Neural cell (in vitro differentiated cells): Measurements from ENCODE around the gene CTSK.

Experiments used
- CTCF ChIP-seq: fragments of 450-650 bp; IDR thresholded peaks from 2 replicates; pipeline ENCODE4 v1.5.1; 2014; ENCODE audit warnings: antibody characterized with exemption, mild to moderate bottlenecking, moderate library complexity; ENCODE audit not compliant: poor library complexity, severe bottlenecking
- EP300 ChIP-seq: fragments of 450-650 bp; conservative IDR thresholded peaks from 2 replicates; pipeline ENCODE4 v1.6.1; 2014; ENCODE audit warnings: antibody characterized with exemption, mild to moderate bottlenecking, moderate library complexity; ENCODE audit not compliant: poor library complexity, severe bottlenecking
- EZH2 ChIP-seq: fragments of 200-600, 300-800 bp; shearing (Covaris generic), sonication (generic); IDR thresholded peaks from 2 replicates; pipeline ENCODE4 v1.6.1; 2014; ENCODE audit warnings: antibody characterized with exemption, low read length, borderline replicate concordance, mild to moderate bottlenecking; ENCODE audit not compliant: insufficient read depth, poor library complexity, severe bottlenecking
- MXI1 ChIP-seq: fragments of 450-650 bp; conservative IDR thresholded peaks from 2 replicates; pipeline ENCODE4 v1.6.1; 2014; ENCODE audit warnings: antibody characterized with exemption, mild to moderate bottlenecking; ENCODE audit not compliant: poor library complexity, severe bottlenecking
- POLR2AphosphoS5 ChIP-seq: IDR thresholded peaks from 2 replicates; pipeline ENCODE4 v1.6.1; 2012
- RAD21 ChIP-seq: fragments of 450-650 bp; conservative IDR thresholded peaks from 2 replicates; pipeline ENCODE4 v1.6.1; 2014; ENCODE audit warnings: antibody characterized with exemption, mild to moderate bottlenecking, moderate library complexity
- REST ChIP-seq: IDR thresholded peaks from 2 replicates; pipeline ENCODE4 v1.6.1; 2012; ENCODE audit warnings: borderline replicate concordance
- SMC3 ChIP-seq: fragments of 450-650 bp; conservative IDR thresholded peaks from 2 replicates; pipeline ENCODE4 v1.6.1; 2014; ENCODE audit warnings: antibody characterized with exemption, mild to moderate bottlenecking, moderate library complexity; ENCODE audit not compliant: poor library complexity
- TAF1 ChIP-seq: IDR thresholded peaks from 2 replicates; pipeline ENCODE4 v1.6.1; 2012; ENCODE audit warnings: low read depth

GRCh38 chr1:150764617-150765101 lies 43.4 kb downstream of the CTSK start:
- TF ChIP-seq EZH2: no peak
- no peak for TF ChIP-seq CTCF
- TF ChIP-seq SMC3: no peak
- no peak for TF ChIP-seq REST
- no peak for TF ChIP-seq RAD21
- no peak for TF ChIP-seq POLR2AphosphoS5
- TF ChIP-seq EP300: no peak
- TF ChIP-seq TAF1: no peak
- no peak for TF ChIP-seq MXI1
